Neural cell (in vitro differentiated cells): ENCODE measurements around the gene DPP7. TPM values are rescaled to one million over a fixed set of nuclear protein-coding genes. Genes with fewer than 3 reads are reported as not detected.

Experiments
- H2AFZ ChIP-seq: fragments of 200-600, 300-800 bp; sonication (generic), shearing (Covaris generic); 2 replicates; pipeline ENCODE4 v1.6.0; 2014; ENCODE audit warnings: low read depth, mild to moderate bottlenecking, antibody characterized with exemption, low read length, moderate library complexity
- H3F3A ChIP-seq: fragments of 200-600 bp; shearing (Covaris generic); 2 replicates; pipeline ENCODE4 v1.6.1; 2016; ENCODE audit warnings: mild to moderate bottlenecking, moderate library complexity, mixed read lengths, antibody characterized with exemption, low read length; ENCODE audit not compliant: insufficient read depth, poor library complexity, severe bottlenecking
- H3K27ac ChIP-seq: fragments of 200-600, 300-800 bp; sonication (generic), shearing (Covaris generic); 2 replicates; pipeline ENCODE4 v1.5.1; 2014; ENCODE audit warnings: mild to moderate bottlenecking, low read length, moderate library complexity
- H3K27me3 ChIP-seq: fragments of 300-800, 200-600 bp; sonication (generic), shearing (Covaris generic); 2 replicates; pipeline ENCODE4 v1.6.0; 2014; ENCODE audit warnings: mild to moderate bottlenecking, low read depth, low read length, moderate library complexity; ENCODE audit not compliant: insufficient read depth
- H3K36me3 ChIP-seq: fragments of 300-800, 200-600 bp; sonication (generic), shearing (Covaris generic); 2 replicates; pipeline ENCODE4 v1.5.1; 2014; ENCODE audit warnings: mild to moderate bottlenecking, antibody characterized with exemption, low read length, moderate library complexity; ENCODE audit not compliant: insufficient read depth
- H3K4me2 ChIP-seq: fragments of 300-800, 200-600 bp; sonication (generic), shearing (Covaris generic); 2 replicates; pipeline ENCODE4 v1.6.0; 2014; ENCODE audit warnings: mild to moderate bottlenecking, low read length
- H3K4me3 ChIP-seq: fragments of 300-800, 200-600 bp; sonication (generic), shearing (Covaris generic); 2 replicates; pipeline ENCODE4 v1.5.1; 2014; ENCODE audit warnings: mild to moderate bottlenecking, low read length, moderate library complexity
- H3K79me2 ChIP-seq: fragments of 200-600 bp; shearing (Covaris generic); replicated peaks from 2 replicates; pipeline ENCODE4 v1.6.0; 2014; ENCODE audit warnings: mild to moderate bottlenecking, low read length, moderate library complexity; ENCODE audit not compliant: insufficient read depth
- H3K9ac ChIP-seq: fragments of 300-800, 200-600 bp; sonication (generic), shearing (Covaris generic); 2 replicates; pipeline ENCODE4 v1.6.1; 2016; ENCODE audit warnings: mild to moderate bottlenecking, low read length, mixed read lengths
- H3K9me2 ChIP-seq: fragments of 200-600 bp; shearing (Covaris generic); 2 replicates; pipeline ENCODE4 v1.6.1; 2016; ENCODE audit warnings: mild to moderate bottlenecking, low read length, mixed read lengths; ENCODE audit not compliant: insufficient read depth
- H3K9me3 ChIP-seq: fragments of 200-600, 300-800 bp; sonication (generic), shearing (Covaris generic); 2 replicates; pipeline ENCODE4 v1.6.1; 2016; ENCODE audit warnings: mild to moderate bottlenecking, mixed run types, low read length, moderate library complexity, mixed read lengths
- H4K20me1 ChIP-seq: fragments of 200-600 bp; shearing (Covaris generic); 2 replicates; pipeline ENCODE4 v1.6.1; 2016; ENCODE audit warnings: mild to moderate bottlenecking, mixed run types; ENCODE audit not compliant: insufficient read depth
- CTCF ChIP-seq: fragments of 450-650 bp; IDR thresholded peaks from 2 replicates; pipeline ENCODE4 v1.5.1; 2014; ENCODE audit warnings: antibody characterized with exemption, mild to moderate bottlenecking, moderate library complexity; ENCODE audit not compliant: poor library complexity, severe bottlenecking
- EP300 ChIP-seq: fragments of 450-650 bp; conservative IDR thresholded peaks from 2 replicates; pipeline ENCODE4 v1.6.1; 2014; ENCODE audit warnings: antibody characterized with exemption, mild to moderate bottlenecking, moderate library complexity; ENCODE audit not compliant: poor library complexity, severe bottlenecking
- EZH2 ChIP-seq: fragments of 200-600, 300-800 bp; shearing (Covaris generic), sonication (generic); IDR thresholded peaks from 2 replicates; pipeline ENCODE4 v1.6.1; 2014; ENCODE audit warnings: antibody characterized with exemption, low read length, borderline replicate concordance, mild to moderate bottlenecking; ENCODE audit not compliant: insufficient read depth, poor library complexity, severe bottlenecking
- MXI1 ChIP-seq: fragments of 450-650 bp; conservative IDR thresholded peaks from 2 replicates; pipeline ENCODE4 v1.6.1; 2014; ENCODE audit warnings: antibody characterized with exemption, mild to moderate bottlenecking; ENCODE audit not compliant: poor library complexity, severe bottlenecking
- POLR2AphosphoS5 ChIP-seq: IDR thresholded peaks from 2 replicates; pipeline ENCODE4 v1.6.1; 2012
- RAD21 ChIP-seq: fragments of 450-650 bp; conservative IDR thresholded peaks from 2 replicates; pipeline ENCODE4 v1.6.1; 2014; ENCODE audit warnings: antibody characterized with exemption, mild to moderate bottlenecking, moderate library complexity
- REST ChIP-seq: IDR thresholded peaks from 2 replicates; pipeline ENCODE4 v1.6.1; 2012; ENCODE audit warnings: borderline replicate concordance
- SMC3 ChIP-seq: fragments of 450-650 bp; conservative IDR thresholded peaks from 2 replicates; pipeline ENCODE4 v1.6.1; 2014; ENCODE audit warnings: antibody characterized with exemption, mild to moderate bottlenecking, moderate library complexity; ENCODE audit not compliant: poor library complexity
- TAF1 ChIP-seq: IDR thresholded peaks from 2 replicates; pipeline ENCODE4 v1.6.1; 2012; ENCODE audit warnings: low read depth
- polyA plus RNA-seq: library from polyadenylated mRNA; depleted of rRNA; stranded (reverse); fragments of >200 nt; gene quantifications from 2 replicates; pipeline ENCODE4 v1.2.3, GENCODE V29; 2014

DPP7 gene
- polyA plus RNA-seq, 1 donor from 2014 or later: 23.3 TPM

- H3K4me3 ChIP-seq: no peak overlapping the region
- H3K9ac ChIP-seq: no peak overlapping the region
- TF ChIP-seq EZH2: no peak
- no peak for TF ChIP-seq POLR2AphosphoS5
- no peak for TF ChIP-seq RAD21
- no peak for TF ChIP-seq TAF1
- H3K4me2 ChIP-seq: no peak overlapping the region
- H3K9me2 ChIP-seq: no peaks in the 10 kb centered on the region
- H3K27me3 ChIP-seq: peaks cover 55% of the 10 kb centered on the region
- no peaks in the 10 kb centered on the region for H3K36me3 ChIP-seq
- H3K27ac ChIP-seq: no peak overlapping the region
- H4K20me1 ChIP-seq: no peaks in the 10 kb centered on the region
- no peaks in the 10 kb centered on the region for H3K79me2 ChIP-seq
- no peaks in the 10 kb centered on the region for H3K9me3 ChIP-seq
- H3F3A ChIP-seq: no peaks in the 10 kb centered on the region
- no peak overlapping the region for H2AFZ ChIP-seq
Measured at GRCh38 chr9:137143459-137143858, 28.9 kb upstream of the DPP7 start.

DNA sequence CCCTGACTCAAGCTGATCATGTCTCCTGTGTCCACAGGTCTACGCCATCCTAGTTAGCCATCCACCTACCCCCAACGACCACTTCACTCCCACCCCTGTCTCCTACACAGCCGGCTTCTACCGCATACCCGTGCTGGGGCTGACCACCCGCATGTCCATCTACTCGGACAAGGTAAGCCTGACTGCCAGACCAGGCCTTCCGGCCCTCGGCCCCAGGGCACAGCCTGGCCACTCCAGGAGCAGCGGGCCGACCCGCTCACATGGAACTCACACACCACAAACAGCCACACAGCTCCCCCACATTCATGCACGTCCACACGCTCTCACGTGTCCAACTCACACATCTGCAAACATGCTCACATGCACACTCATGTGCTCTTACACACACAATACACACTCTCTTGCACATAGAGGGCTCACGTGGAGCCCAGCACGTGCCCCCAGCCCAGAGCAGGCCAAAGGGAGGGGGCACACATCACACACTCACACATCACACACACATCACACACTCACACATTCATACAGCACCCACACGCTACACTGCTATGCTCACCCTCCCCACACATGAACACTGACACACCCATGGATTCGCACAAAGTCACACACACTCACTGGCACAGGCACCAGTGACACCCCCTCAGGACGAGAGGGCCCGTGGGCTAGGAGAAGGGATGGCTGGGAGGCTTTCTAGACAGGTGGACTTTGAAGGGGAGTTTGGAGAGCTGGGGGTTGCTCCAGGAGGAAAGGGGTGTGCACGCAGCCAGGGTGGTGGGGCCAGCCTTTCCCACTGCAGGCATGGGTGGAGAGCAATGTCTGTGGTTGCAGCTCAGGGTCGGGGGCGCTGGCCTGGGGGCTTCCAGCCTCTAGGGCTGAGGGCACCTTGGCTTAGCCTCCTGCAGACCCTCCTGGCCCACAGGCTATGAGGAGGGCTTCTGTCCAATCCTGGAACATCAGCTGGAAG lies 27.7 kb upstream of the DPP7 start:
- no peaks in the 10 kb centered on the region for H3K9me2 ChIP-seq
- no peaks in the 10 kb centered on the region for H3K9me3 ChIP-seq
- no peaks in the 10 kb centered on the region for H4K20me1 ChIP-seq
- no peak for TF ChIP-seq EP300
- no peak for TF ChIP-seq MXI1
- TF ChIP-seq RAD21: no peak
- TF ChIP-seq SMC3: no peak
- no peak for TF ChIP-seq POLR2AphosphoS5
- no peak for TF ChIP-seq EZH2
- no peak for TF ChIP-seq CTCF
- no peak for TF ChIP-seq TAF1
- no peak for TF ChIP-seq REST
- no peak overlapping the region for H3K4me2 ChIP-seq
- H3K9ac ChIP-seq: no peak overlapping the region
- H3K79me2 ChIP-seq: no peaks in the 10 kb centered on the region
- H3K27ac ChIP-seq: no peak overlapping the region
- H3F3A ChIP-seq: no peaks in the 10 kb centered on the region
- no peaks in the 10 kb centered on the region for H3K36me3 ChIP-seq
- H3K27me3 ChIP-seq: peaks cover 65% of the 10 kb centered on the region
- no peak overlapping the region for H2AFZ ChIP-seq
- H3K4me3 ChIP-seq: no peak overlapping the region
